Stimulated activated CD8-positive, alpha-beta memory T cell treated with anti-CD3 and anti-CD28 coated beads, Interleukin-4, amount 100 ng/mL, for 4 hours (primary cell): Measurements from ENCODE around the gene ZSWIM4.
"Not testable (repeated sequence)": the region's sequence is repeated elsewhere in the genome, so short reads cannot be mapped to it uniquely, and the experiment has no call there.

Experiments used
- DNase-seq, 2 donors: peaks; one replicate each; pipeline ENCODE4 v3.0.0-alpha.2; 2020; ENCODE audit warnings: low read depth in 2 of 2, low spot score in 1 of 2

The ZSWIM4 gene

DNA sequence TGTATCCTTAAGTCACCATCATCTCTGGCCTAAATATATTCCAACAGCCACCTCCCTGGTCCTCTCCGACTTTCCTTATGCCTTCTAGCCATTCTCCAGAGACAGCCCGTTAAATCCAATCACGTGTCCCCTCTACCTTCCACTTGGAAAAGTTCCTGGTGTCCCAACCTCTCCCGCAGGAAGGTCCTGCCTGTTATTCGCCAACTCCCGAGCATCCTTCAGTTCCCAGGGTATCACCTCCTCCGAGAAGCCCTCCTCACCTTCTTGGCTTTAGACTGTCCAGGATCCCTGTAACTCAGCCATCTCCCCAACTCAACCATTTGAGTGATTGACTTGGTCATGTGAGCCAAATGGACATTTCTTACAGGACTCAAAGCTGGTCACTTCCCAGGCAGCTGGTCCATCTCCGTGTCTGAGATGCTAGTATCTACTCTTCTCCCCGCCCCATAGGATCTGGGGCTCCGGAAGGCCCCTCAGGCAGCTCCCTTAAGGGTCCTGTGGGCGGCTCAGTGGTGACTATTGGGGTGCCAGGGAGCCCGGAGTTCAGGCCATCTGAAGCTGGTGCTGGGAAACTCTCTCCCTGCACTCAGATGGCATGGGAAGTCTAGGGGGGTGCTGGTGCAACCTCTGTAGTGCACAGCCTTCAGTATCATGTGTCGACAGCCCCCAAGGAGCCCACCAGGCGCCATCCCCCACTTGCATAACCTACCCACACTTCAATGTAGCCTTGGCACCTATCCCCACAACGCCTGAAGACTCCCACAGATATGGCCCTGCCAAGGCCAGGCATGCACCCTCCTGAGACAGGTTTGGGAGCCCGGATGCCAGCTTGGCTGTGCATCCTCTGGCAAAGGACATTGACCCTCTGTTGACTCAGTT, 53.8 kb downstream of the ZSWIM4 start:
- no peak for DNase-seq

GRCh38 chr19:13849991-13850909, 55.0 kb downstream of the ZSWIM4 start:
- DNase-seq, result peak in 1 of 2 donors; percentile 43

DNA sequence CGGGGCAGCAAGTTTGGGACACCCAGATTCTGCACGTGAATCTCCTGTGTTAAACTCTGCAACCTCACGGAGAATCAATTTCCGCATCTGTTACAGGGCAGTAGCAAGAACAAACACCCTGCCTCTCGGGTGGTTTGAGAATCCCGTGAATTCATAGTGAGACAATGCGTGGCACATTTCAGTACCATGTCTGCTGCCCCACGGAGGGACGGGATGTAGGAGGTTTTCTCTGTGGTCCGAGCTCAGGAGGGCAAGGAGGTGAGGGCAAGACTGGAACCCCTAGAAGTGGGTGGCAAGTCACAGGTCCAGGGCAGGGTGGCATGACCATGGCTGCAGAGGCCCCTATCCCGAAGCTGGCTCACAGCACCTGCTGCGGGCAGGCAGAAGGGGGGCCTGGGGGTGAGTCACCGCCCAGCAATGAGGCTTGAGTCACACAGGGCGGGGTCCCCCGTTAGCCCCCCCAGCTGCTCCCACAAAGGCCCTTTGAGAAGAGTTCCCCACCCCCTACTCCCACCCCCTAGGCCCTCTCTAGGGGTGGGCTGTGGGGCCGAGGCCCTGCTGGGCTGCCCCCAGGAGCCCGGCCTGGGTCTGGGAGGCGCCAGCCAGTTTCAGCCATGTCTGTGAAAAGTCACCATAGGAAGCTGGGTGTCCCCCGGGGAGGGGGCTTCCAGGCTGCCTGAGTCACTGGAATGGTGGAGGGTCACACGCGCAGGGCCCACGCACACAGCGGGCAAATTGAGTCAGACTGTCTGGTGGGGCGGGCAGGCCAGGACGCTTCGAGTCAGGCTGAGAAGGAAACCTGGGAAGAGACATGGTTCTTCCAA, 55.9 kb downstream of the ZSWIM4 start:
- DNase-seq, result peak in 1 of 2 donors; percentile 73

DNA sequence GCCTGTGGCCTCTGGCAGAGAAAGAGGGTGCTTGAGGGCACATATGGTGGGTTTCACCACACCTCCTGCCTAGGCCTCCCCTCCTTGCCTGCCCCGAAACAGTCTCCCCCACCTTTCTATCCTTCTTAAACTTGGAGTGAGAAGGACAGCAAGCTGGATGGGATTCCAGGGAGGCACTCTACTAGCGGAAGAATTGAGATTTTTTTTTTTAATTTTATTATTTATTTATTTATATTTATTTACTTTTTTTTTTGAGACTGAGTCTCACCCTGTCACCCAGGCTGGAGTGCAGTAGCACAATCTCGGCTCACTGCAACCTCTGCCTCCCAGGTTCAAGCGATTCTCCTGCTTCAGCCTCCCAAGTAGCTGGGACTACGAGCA, 56.5 kb downstream of the ZSWIM4 start:
- DNase-seq, result not testable (repeated sequence)

- DNase-seq, result not testable (repeated sequence)
Observed at GRCh38 chr19:13852171-13852707, 57.0 kb downstream of the ZSWIM4 start.

- no peak for DNase-seq
Observed at GRCh38 chr19:13856497-13856896, 61.3 kb downstream of the ZSWIM4 start.

DNA sequence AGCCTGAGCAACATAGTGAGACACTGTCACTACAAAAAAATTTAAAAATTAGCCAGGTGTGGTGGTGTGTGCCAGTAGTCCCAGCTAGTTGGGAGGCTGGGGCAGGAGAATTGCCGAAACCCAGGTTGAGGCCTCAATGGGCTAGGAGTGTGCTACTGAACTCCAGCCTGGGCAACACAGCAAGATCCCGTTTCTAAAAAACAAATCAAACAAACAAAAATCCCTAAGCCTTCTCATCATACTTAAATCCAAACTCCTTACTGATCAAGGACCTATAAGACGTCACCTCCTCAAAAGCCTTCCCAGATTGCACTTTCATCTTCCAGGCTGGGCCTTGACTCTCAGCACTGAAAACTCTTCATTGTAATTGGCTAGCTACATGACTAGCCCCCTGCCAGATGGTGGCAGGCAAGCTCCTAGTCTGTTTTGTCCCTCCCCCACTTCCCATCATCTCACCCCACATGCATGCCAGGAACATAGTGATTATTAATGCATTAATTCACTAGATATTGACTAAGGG, 64.2 kb downstream of the ZSWIM4 start:
- no peak for DNase-seq

GRCh38 chr19:13860679-13861391, 65.6 kb downstream of the ZSWIM4 start:
- no peak for DNase-seq

- DNase-seq, result no peak
Observed at GRCh38 chr19:13861392-13861713, 66.1 kb downstream of the ZSWIM4 start.

DNA sequence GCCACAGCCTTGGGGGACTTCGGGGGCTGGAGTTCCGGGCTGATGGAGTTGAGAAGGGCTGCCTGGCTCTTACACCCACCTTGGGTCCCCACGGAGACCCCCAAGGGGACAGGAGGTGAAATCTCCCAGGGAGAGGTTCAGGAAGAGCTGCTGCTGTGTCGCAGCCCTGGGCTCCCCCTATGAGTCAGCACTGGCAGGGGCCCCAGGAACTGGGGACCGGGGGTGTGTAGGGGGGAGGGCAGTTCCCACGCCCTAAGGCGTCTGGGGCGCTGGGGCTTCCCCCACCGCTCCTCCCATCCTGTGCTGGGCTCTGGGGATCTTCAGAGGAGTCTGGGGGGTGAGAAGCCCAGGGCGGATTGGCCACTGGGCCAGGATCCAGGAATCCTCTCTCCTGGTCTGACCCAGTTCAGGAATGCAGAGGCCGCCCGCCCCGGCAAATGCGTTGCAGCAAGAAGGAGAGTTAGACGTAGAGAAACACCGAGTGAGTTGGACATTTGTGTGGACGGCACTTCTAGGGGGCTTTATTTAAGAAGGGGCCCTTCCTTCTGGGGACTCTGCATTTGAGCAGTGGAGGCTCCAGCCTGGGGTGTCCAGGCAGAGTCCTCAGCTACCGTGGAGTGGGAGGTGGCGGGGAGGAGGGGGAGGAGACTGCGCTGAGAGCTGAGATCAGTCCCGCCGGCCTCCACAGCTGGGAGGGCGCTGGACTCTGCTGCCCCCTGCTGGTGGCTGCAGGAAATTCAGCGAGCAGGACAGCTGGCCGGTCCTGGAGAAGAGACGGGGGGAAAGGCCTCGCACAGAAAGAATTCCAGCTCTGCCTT, 66.7 kb downstream of the ZSWIM4 start:
- peak; percentile 72 to 83 for DNase-seq

DNA sequence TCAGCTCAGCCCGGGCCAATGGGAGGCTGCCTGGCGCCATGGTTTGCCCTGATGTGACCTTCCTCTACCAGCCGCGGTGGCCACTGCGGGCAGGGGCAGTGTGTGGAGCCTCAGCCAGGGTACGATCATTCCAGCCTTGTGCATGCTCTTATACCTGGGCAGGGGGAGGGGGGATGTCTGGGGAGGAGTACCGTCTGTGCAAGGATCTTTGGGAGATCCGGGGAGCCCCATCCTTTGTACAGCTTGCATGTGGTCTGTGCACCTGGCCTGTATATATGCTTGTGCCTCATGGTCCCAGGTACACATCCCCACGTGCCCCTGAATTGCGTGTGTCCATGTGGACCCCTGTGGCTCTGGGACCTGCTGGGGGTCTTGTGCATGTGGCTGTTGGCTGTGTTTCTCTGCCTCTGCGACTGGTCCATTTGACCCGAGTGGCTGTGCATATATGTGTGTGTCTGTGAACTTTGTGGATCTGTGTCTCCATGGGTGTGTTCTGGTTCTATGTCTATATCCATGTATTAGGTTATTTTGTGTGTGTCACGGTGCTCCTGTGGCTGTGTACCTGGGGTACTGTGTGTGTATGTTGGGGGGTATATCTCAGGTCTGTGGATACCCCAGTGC, 68.9 kb downstream of the ZSWIM4 start:
- no peak for DNase-seq

GRCh38 chr19:13864667-13865570, 69.7 kb downstream of the ZSWIM4 start:
- no peak for DNase-seq

GRCh38 chr19:13865571-13866462, 70.6 kb downstream of the ZSWIM4 start:
- DNase-seq, result no peak

- DNase-seq, result no peak
Observed at GRCh38 chr19:13866463-13867046, 71.3 kb downstream of the ZSWIM4 start.

- no peak for DNase-seq
Observed at GRCh38 chr19:13868663-13869062, 73.4 kb downstream of the ZSWIM4 start.

- no peak for DNase-seq
Observed at GRCh38 chr19:13869281-13869680, 74.0 kb downstream of the ZSWIM4 start.
